Measurements from ENCODE around the gene ZNF649. TPM values are rescaled to one million over a fixed set of nuclear protein-coding genes. Genes with fewer than 3 reads are reported as not detected.
"Not testable (repeated sequence)": the region's sequence is repeated elsewhere in the genome, so short reads cannot be mapped to it uniquely, and the experiment has no call there.

The ZNF649 gene
- total RNA-seq, 2 experiments from 2014 or later, result 19.7 to 21.1 TPM

- Mint-ChIP-seq H3K36me3 (peaks cover 5% of the 10 kb centered on the region), H3K4me3 (no peak overlapping the region), H3K9me3 (peaks cover 50% of the 10 kb centered on the region), H3K27ac (no peak overlapping the region), H3K4me1 (no peaks in the 10 kb centered on the region), H3K27me3 (no peaks in the 10 kb centered on the region)
- POLR2A ChIA-PET, result no interaction called here
- DNase-seq (no peak), ATAC-seq (ENCODE audit: low read depth) (no peak)
These were observed 10.6 kb upstream of the ZNF649 start for GRCh38 chr19:51915324-51915867.

- DNase-seq; ATAC-seq (ENCODE audit: low read depth); H3K4me3 Mint-ChIP-seq; H3K27me3 Mint-ChIP-seq; POLR2A ChIA-PET; H3K27ac Mint-ChIP-seq: not testable (repeated sequence)
- Mint-ChIP-seq H3K36me3 (peaks cover 21% of the 10 kb centered on the region), H3K9me3 (peaks cover 34% of the 10 kb centered on the region), H3K4me1 (peaks cover 11% of the 10 kb centered on the region)
These were observed 3.2 kb upstream of the ZNF649 start for GRCh38 chr19:51907981-51908380.

GRCh38 chr19:51906108-51906507, 1.3 kb upstream of the ZNF649 start:
- POLR2A ChIA-PET; H3K27me3 Mint-ChIP-seq; H3K4me3 Mint-ChIP-seq; ATAC-seq (ENCODE audit: low read depth); DNase-seq; H3K27ac Mint-ChIP-seq: not testable (repeated sequence)
- H3K36me3 Mint-ChIP-seq, result peaks cover 38% of the 10 kb centered on the region
- peaks cover 14% of the 10 kb centered on the region for H3K4me1 Mint-ChIP-seq
- H3K9me3 Mint-ChIP-seq, result peaks cover 29% of the 10 kb centered on the region

- not testable (repeated sequence) for H3K27ac Mint-ChIP-seq
- Mint-ChIP-seq H3K4me1 (peaks cover 14% of the 10 kb centered on the region), H3K9me3 (peaks cover 27% of the 10 kb centered on the region)
These were observed 822 bp upstream of the ZNF649 start for GRCh38 chr19:51905639-51906038.

GRCh38 chr19:51905206-51905605, 389 bp upstream of the ZNF649 start:
- H3K36me3 Mint-ChIP-seq, result peaks cover 47% of the 10 kb centered on the region
- peak overlapping the region; percentile 97 for H3K27ac Mint-ChIP-seq
- H3K27me3 Mint-ChIP-seq, result peaks cover 9% of the 10 kb centered on the region
- ATAC-seq (ENCODE audit: low read depth), result peak; percentile 14
- DNase-seq, result no peak
- POLR2A ChIA-PET, result interaction anchor here (0.7 kb wide), 2 partner anchors 123 to 144 kb away, joined by 3 read pairs; no protein-coding TSS in a partner anchor
- H3K4me1 Mint-ChIP-seq, result peaks cover 14% of the 10 kb centered on the region
- H3K4me3 Mint-ChIP-seq, result peak overlapping the region; percentile 96
- H3K9me3 Mint-ChIP-seq, result peaks cover 30% of the 10 kb centered on the region

More at GRCh38 chr19:51905639-51906038, 822 bp upstream of the ZNF649 start:
- DNase-seq; H3K27me3 Mint-ChIP-seq; ATAC-seq (ENCODE audit: low read depth); POLR2A ChIA-PET; H3K4me3 Mint-ChIP-seq: not testable (repeated sequence)
- peaks cover 43% of the 10 kb centered on the region for H3K36me3 Mint-ChIP-seq

GRCh38 chr19:51903192-51903591, 1.6 kb downstream of the ZNF649 start:
- peaks cover 14% of the 10 kb centered on the region for H3K4me1 Mint-ChIP-seq
- no peak for ATAC-seq (ENCODE audit: low read depth)
- POLR2A ChIA-PET, result no interaction called here
- no peak for DNase-seq
- H3K9me3 Mint-ChIP-seq, result peaks cover 31% of the 10 kb centered on the region
- peak overlapping the region; percentile 96 for H3K4me3 Mint-ChIP-seq
- H3K36me3 Mint-ChIP-seq, result peaks cover 65% of the 10 kb centered on the region
- H3K27ac Mint-ChIP-seq, result no peak overlapping the region
- peaks cover 8% of the 10 kb centered on the region for H3K27me3 Mint-ChIP-seq

- no peak for ATAC-seq (ENCODE audit: low read depth)
- no peak overlapping the region for H3K27ac Mint-ChIP-seq
- POLR2A ChIA-PET, result no interaction called here
- H3K9me3 Mint-ChIP-seq, result peaks cover 31% of the 10 kb centered on the region
- no peak overlapping the region for H3K4me3 Mint-ChIP-seq
- peaks cover 2% of the 10 kb centered on the region for H3K27me3 Mint-ChIP-seq
- peaks cover 77% of the 10 kb centered on the region for H3K36me3 Mint-ChIP-seq
- DNase-seq, result no peak
- peaks cover 14% of the 10 kb centered on the region for H3K4me1 Mint-ChIP-seq
These were observed 3.0 kb downstream of the ZNF649 start for GRCh38 chr19:51901860-51902259.

- peaks cover 49% of the 10 kb centered on the region for H3K9me3 Mint-ChIP-seq
- DNase-seq (no peak), ATAC-seq (ENCODE audit: low read depth) (no peak)
- no peaks in the 10 kb centered on the region for H3K27me3 Mint-ChIP-seq
- H3K36me3 Mint-ChIP-seq, result peaks cover 88% of the 10 kb centered on the region
- no peak overlapping the region for H3K27ac Mint-ChIP-seq
- POLR2A ChIA-PET, result no interaction called here
- no peak overlapping the region for H3K4me3 Mint-ChIP-seq
- peaks cover 5% of the 10 kb centered on the region for H3K4me1 Mint-ChIP-seq
These were observed 13.5 kb downstream of the ZNF649 start for GRCh38 chr19:51891193-51891747.

GRCh38 chr19:51889934-51890333, 14.9 kb downstream of the ZNF649 start:
- Mint-ChIP-seq H3K36me3 (peaks cover 85% of the 10 kb centered on the region), H3K27ac (no peak overlapping the region), H3K4me3 (no peak overlapping the region), H3K9me3 (peaks cover 51% of the 10 kb centered on the region), H3K4me1 (peaks cover 5% of the 10 kb centered on the region), H3K27me3 (no peaks in the 10 kb centered on the region)
- POLR2A ChIA-PET, result no interaction called here
- no peak for ATAC-seq (ENCODE audit: low read depth)
- no peak for DNase-seq

GRCh38 chr19:51887522-51888498, 17.0 kb downstream of the ZNF649 start, which contains the start of gene ZNF577:
ZNF577 (minus strand) TSS chr19:51887951; CDS start chr19:51880382, 7,569 bp downstream.
- POLR2A ChIA-PET, result interaction anchor here (0.6 kb wide), 1 partner anchor 301 kb away, joined by 3 read pairs; no protein-coding TSS in a partner anchor

GRCh38 chr19:51884713-51885112, 20.1 kb downstream of the ZNF649 start:
- ATAC-seq (ENCODE audit: low read depth) (no peak), DNase-seq (no peak)
- no peaks in the 10 kb centered on the region for H3K27me3 Mint-ChIP-seq
- H3K4me1 Mint-ChIP-seq, result peaks cover 5% of the 10 kb centered on the region
- no peak overlapping the region for H3K27ac Mint-ChIP-seq
- peaks cover 64% of the 10 kb centered on the region for H3K36me3 Mint-ChIP-seq
- H3K9me3 Mint-ChIP-seq, result peaks cover 44% of the 10 kb centered on the region
- H3K4me3 Mint-ChIP-seq, result no peak overlapping the region
- POLR2A ChIA-PET, result no interaction called here

More at GRCh38 chr19:51887522-51888498, 17.0 kb downstream of the ZNF649 start, which contains the start of gene ZNF577:
- H3K36me3 Mint-ChIP-seq, result peaks cover 71% of the 10 kb centered on the region
- peaks cover 5% of the 10 kb centered on the region for H3K4me1 Mint-ChIP-seq
- H3K4me3 Mint-ChIP-seq, result peak within 1 kb of the TSS; percentile 96
- DNase-seq (peak; percentile 83), ATAC-seq (ENCODE audit: low read depth) (peak; percentile 96)
- H3K27ac Mint-ChIP-seq, result peak within 1 kb of the TSS; percentile 99
- peaks cover 43% of the 10 kb centered on the region for H3K9me3 Mint-ChIP-seq
- no peaks in the 10 kb centered on the region for H3K27me3 Mint-ChIP-seq

- H3K27ac Mint-ChIP-seq, result no peak overlapping the region
- no peak for ATAC-seq (ENCODE audit: low read depth)
- peaks cover 2% of the 10 kb centered on the region for H3K4me1 Mint-ChIP-seq
- peaks cover 64% of the 10 kb centered on the region for H3K36me3 Mint-ChIP-seq
- no peak overlapping the region for H3K4me3 Mint-ChIP-seq
- H3K27me3 Mint-ChIP-seq, result no peaks in the 10 kb centered on the region
- POLR2A ChIA-PET, result no interaction called here
- DNase-seq, result no peak
- peaks cover 39% of the 10 kb centered on the region for H3K9me3 Mint-ChIP-seq
These were observed 22.3 kb downstream of the ZNF649 start for GRCh38 chr19:51882518-51882917.

- peaks cover 60% of the 10 kb centered on the region for H3K36me3 Mint-ChIP-seq
- POLR2A ChIA-PET, result no interaction called here
- no peak overlapping the region for H3K4me3 Mint-ChIP-seq
- H3K4me1 Mint-ChIP-seq, result no peaks in the 10 kb centered on the region
- peaks cover 65% of the 10 kb centered on the region for H3K9me3 Mint-ChIP-seq
- no peak for DNase-seq
- no peaks in the 10 kb centered on the region for H3K27me3 Mint-ChIP-seq
- H3K27ac Mint-ChIP-seq, result no peak overlapping the region
- no peak for ATAC-seq (ENCODE audit: low read depth)
These were observed 31.7 kb downstream of the ZNF649 start for GRCh38 chr19:51873097-51873496.
